Endothelial cell of umbilical vein (primary cell): ENCODE data around the gene HDAC7. TPM values are rescaled to one million over a fixed set of nuclear protein-coding genes. Genes with fewer than 3 reads are reported as not detected.

Experiments used
- BruUV-seq: library from RNA; stranded (reverse); fragments of 400-500 nt; replicated peaks from 2 replicates; lab custom pipeline; 2021; lab: Mats Ljungman, UMichigan
- CTCF ChIA-PET: fragments of 300-600, 350-600 bp; sonication (Branson Sonifier 250); formaldehyde crosslinking; loops from one replicate; lab custom pipeline; 2021; ENCODE audit warnings: antibody characterized with exemption, inconsistent platforms; lab: Charles Lee
- POLR2A ChIA-PET: fragments of 300-600, 350-600 bp; sonication (Branson Sonifier 250); formaldehyde crosslinking; loops from one replicate; lab custom pipeline; 2021; ENCODE audit warnings: antibody characterized with exemption, inconsistent platforms; lab: Charles Lee
- DNase-seq: peaks from one replicate; pipeline ENCODE4 v3.0.0-alpha.2; 2011; ENCODE audit warnings: low read depth, low spot score
- FAIRE-seq: peaks from 2 replicates; lab custom pipeline; 2011; peaks lifted over from hg19 to GRCh38; lab: Jason Lieb, UNC
- H2AFZ ChIP-seq: 2 replicates; pipeline ENCODE4 v1.6.0; 2012; ENCODE audit warnings: low read depth, low read length, control low read depth, inconsistent platforms
- H3K27ac ChIP-seq: 2 replicates; pipeline ENCODE4 v1.5.1; 2011; ENCODE audit warnings: low read depth, mild to moderate bottlenecking, control low read depth, low read length, moderate library complexity; ENCODE audit not compliant: insufficient read depth
- H3K27me3 ChIP-seq, 2 experiments: 2 replicates each; pipeline versions ENCODE4 v1.6.0 to v1.6.1; 2011; ENCODE audit warnings: low read length in 2 of 2, mixed read lengths in 1 of 2; ENCODE audit not compliant: control insufficient read depth in 2 of 2, insufficient read depth in 2 of 2
- H3K36me3 ChIP-seq, 2 experiments: 2 replicates in 1 of 2; 3 replicates in 1 of 2; pipeline ENCODE4 v1.5.1; 2011; ENCODE audit warnings: low read length in 2 of 2, mild to moderate bottlenecking in 1 of 2, moderate library complexity in 1 of 2; ENCODE audit not compliant: control insufficient read depth in 2 of 2, insufficient read depth in 2 of 2; ENCODE audit errors: extremely low read depth in 1 of 2
- H3K4me1 ChIP-seq: 3 replicates; pipeline ENCODE4 v1.5.1; 2011; ENCODE audit warnings: mild to moderate bottlenecking, low read length; ENCODE audit not compliant: control insufficient read depth, insufficient read depth; ENCODE audit errors: extremely low read depth
- H3K4me2 ChIP-seq: 2 replicates; pipeline ENCODE4 v1.6.1; 2011; ENCODE audit warnings: low read length, control low read depth, mixed read lengths; ENCODE audit not compliant: insufficient read depth
- H3K4me3 ChIP-seq, 3 experiments: fragments of 200-600 bp in 1 of 3; sonication (generic), shearing (Covaris generic) in 1 of 3; replicated peaks in 1 of 3; 2 replicates each; pipeline ENCODE4 v1.5.1; 2011 to 2016; ENCODE audit warnings: control low read depth in 3 of 3, low read length in 3 of 3, mild to moderate bottlenecking in 2 of 3, inconsistent platforms in 1 of 3, low read depth in 1 of 3, moderate library complexity in 1 of 3; ENCODE audit not compliant: insufficient read depth in 1 of 3
- H3K79me2 ChIP-seq: 2 replicates; pipeline ENCODE4 v1.6.0; 2012; ENCODE audit warnings: low read length, inconsistent platforms; ENCODE audit not compliant: control insufficient read depth, insufficient read depth
- H3K9ac ChIP-seq: replicated peaks from 2 replicates; pipeline ENCODE3; 2011; ENCODE audit warnings: low read length, control low read depth; ENCODE audit not compliant: insufficient read depth; ENCODE audit errors: extremely low read depth
- H3K9me1 ChIP-seq: replicated peaks from 3 replicates; pipeline ENCODE4 v1.6.0; 2011; ENCODE audit warnings: mild to moderate bottlenecking, low read length; ENCODE audit not compliant: control insufficient read depth, insufficient read depth; ENCODE audit errors: extremely low read depth
- H3K9me3 ChIP-seq: replicated peaks from 2 replicates; pipeline ENCODE4 v1.5.1; 2012; ENCODE audit warnings: low read length, inconsistent platforms; ENCODE audit not compliant: control insufficient read depth, insufficient read depth
- H4K20me1 ChIP-seq: replicated peaks from 2 replicates; pipeline ENCODE3; 2011; ENCODE audit warnings: mild to moderate bottlenecking, low read length; ENCODE audit not compliant: control insufficient read depth, insufficient read depth; ENCODE audit errors: extremely low read depth
- EZH2 ChIP-seq: IDR thresholded peaks from 2 replicates; pipeline ENCODE4 v1.6.1; 2012; ENCODE audit warnings: borderline replicate concordance, low read depth, mild to moderate bottlenecking, moderate library complexity, low read length, inconsistent platforms; ENCODE audit not compliant: severe bottlenecking
- FOS ChIP-seq: IDR thresholded peaks from 2 replicates; pipeline ENCODE4 v1.6.1; 2011; ENCODE audit warnings: mild to moderate bottlenecking, low read length, moderate library complexity, borderline replicate concordance; ENCODE audit not compliant: insufficient read depth
- GATA2 ChIP-seq: IDR thresholded peaks from 2 replicates; pipeline ENCODE4 v1.7.0; 2011; ENCODE audit warnings: low read depth, mild to moderate bottlenecking, moderate library complexity, mixed read lengths, low read length; ENCODE audit not compliant: insufficient read length, insufficient read depth
- JUN ChIP-seq: IDR thresholded peaks from 2 replicates; pipeline ENCODE4 v1.6.1; 2011; ENCODE audit warnings: borderline replicate concordance, low read depth; ENCODE audit not compliant: insufficient read length, insufficient read depth
- MYC ChIP-seq: IDR thresholded peaks from one replicate; pipeline ENCODE4 v1.6.1; 2011; ENCODE audit warnings: mild to moderate bottlenecking, low read depth, low read length
- POLR2A ChIP-seq: IDR thresholded peaks from 2 replicates; pipeline ENCODE4 v1.6.1; 2012; ENCODE audit warnings: low read depth, mild to moderate bottlenecking, control low read depth, low read length
- POLR2AphosphoS5 ChIP-seq: IDR thresholded peaks from 2 replicates; pipeline ENCODE4 v1.6.1; 2012; ENCODE audit warnings: low read depth, mild to moderate bottlenecking, control low read depth, low read length, moderate library complexity; ENCODE audit not compliant: insufficient read depth
- dilution Hi-C: fragments of 300-500 bp; cut with MboI; formaldehyde crosslinking; loops from one replicate; pipeline ENCODE4 v1.15.0; 2019; ENCODE audit warnings: low sequenced_read_pairs; ENCODE audit not compliant: extremely low pct_ligation_motif_present
- intact Hi-C: fragments of 100-400 bp; cut with micrococcal nuclease; formaldehyde crosslinking; loops from one replicate; pipeline ENCODE4 v1.10.0; 2022
- polyA plus RNA-seq, 4 experiments: library from polyadenylated mRNA; depleted of rRNA in 3 of 4; stranded (reverse) in 3 of 4; unstranded in 1 of 4; fragments of >200 nt; gene quantifications; 2 replicates each; pipeline versions ENCODE4 v1.2.1 to v1.2.3, GENCODE V29; 2011 to 2012; ENCODE audit warnings: missing spikeins in 1 of 4
- total RNA-seq: library from RNA; stranded (reverse); gene quantifications from 2 replicates; pipeline ENCODE4 v1.2.3, GENCODE V29; 2021
- TF ChIP-seq, protein P1 (sequence below), 2 donors: IDR thresholded peaks; 1 replicate in 1 of 2; 2 replicates in 1 of 2; pipeline ENCODE4 v1.5.1; 2011; ENCODE audit warnings: low read length in 2 of 2, mild to moderate bottlenecking in 2 of 2, moderate library complexity in 2 of 2, control low read depth in 1 of 2, inconsistent platforms in 1 of 2, low read depth in 1 of 2; ENCODE audit not compliant: insufficient read depth in 1 of 2; ENCODE audit errors: extremely low read depth in 1 of 2

Gene HDAC7
- total and polyA plus RNA-seq, 2 donors (not counting 3 experiments of a cell fraction or from before 2014, with no cell fraction given), result 119 to 249 TPM

DNA sequence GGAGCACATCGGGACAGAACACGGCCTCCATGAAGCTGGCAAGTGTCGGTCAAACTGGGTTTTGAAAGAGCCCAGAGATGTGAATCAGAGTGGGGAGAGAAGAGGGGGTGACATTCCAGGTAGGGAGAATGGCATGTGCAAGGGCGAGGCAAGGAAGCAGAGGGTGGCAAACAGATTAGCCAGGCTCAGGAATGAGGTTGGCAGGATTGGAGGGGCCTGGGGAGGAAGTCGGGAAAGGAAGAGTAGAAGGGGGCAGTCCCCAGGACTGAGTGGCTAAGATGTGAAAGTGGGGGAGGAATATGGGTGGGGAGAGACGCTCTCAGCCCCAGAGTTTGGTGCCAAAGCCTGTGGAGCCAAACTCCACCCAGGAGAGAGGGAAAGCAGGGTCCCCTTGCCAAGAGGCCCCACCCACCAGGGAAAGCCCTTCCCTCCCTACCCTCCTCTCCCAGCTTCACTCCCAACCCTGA is 5.5 kb upstream of the HDAC7 start:
- FAIRE-seq (no peak), DNase-seq (no peak)
- dilution Hi-C loops (no loop called here), intact Hi-C loops (no loop called here)
- H3K9me3 ChIP-seq, result no peaks in the 10 kb centered on the region
- H3K79me2 ChIP-seq, result no peaks in the 10 kb centered on the region
- H2AFZ ChIP-seq, result peak overlapping the region; percentile 6
- H3K9ac ChIP-seq, result no peak overlapping the region
- H3K4me2 ChIP-seq, result no peak overlapping the region
- ChIA-PET POLR2A (no interaction called here), CTCF (interaction anchor here (2.3 kb wide), 1 partner anchor 13 kb away, joined by 8 read pairs; no protein-coding TSS in a partner anchor)
- no peaks in the 10 kb centered on the region for H4K20me1 ChIP-seq
- no peak for TF ChIP-seq POLR2A
- no peak for TF ChIP-seq JUN
- TF ChIP-seq EZH2, result no peak
- no peak for TF ChIP-seq POLR2AphosphoS5
- TF ChIP-seq FOS, result no peak
- no peak for TF ChIP-seq MYC
- TF ChIP-seq, protein P1, sequence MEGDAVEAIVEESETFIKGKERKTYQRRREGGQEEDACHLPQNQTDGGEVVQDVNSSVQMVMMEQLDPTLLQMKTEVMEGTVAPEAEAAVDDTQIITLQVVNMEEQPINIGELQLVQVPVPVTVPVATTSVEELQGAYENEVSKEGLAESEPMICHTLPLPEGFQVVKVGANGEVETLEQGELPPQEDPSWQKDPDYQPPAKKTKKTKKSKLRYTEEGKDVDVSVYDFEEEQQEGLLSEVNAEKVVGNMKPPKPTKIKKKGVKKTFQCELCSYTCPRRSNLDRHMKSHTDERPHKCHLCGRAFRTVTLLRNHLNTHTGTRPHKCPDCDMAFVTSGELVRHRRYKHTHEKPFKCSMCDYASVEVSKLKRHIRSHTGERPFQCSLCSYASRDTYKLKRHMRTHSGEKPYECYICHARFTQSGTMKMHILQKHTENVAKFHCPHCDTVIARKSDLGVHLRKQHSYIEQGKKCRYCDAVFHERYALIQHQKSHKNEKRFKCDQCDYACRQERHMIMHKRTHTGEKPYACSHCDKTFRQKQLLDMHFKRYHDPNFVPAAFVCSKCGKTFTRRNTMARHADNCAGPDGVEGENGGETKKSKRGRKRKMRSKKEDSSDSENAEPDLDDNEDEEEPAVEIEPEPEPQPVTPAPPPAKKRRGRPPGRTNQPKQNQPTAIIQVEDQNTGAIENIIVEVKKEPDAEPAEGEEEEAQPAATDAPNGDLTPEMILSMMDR (IDR thresholded peaks at IDR 0.05; ENCODE audit: extremely low read depth in 1 of 2, insufficient read depth in 1 of 2, low read depth in 1 of 2, low read length in 2 of 2), result no peak
- no peak for TF ChIP-seq GATA2
- H3K27me3 ChIP-seq, result no peaks in the 10 kb centered on the region
- peaks cover 27% of the 10 kb centered on the region for H3K4me1 ChIP-seq
- no peaks in the 10 kb centered on the region for H3K9me1 ChIP-seq
- BruUV-seq, result no TSS peak
- no peaks in the 10 kb centered on the region for H3K36me3 ChIP-seq
- H3K4me3 ChIP-seq, result no peak overlapping the region
- no peak overlapping the region for H3K27ac ChIP-seq
